Prostate gland (tissue), 2 donors: Measurements from ENCODE around the gene CSE1L. TPM values are rescaled to one million over a fixed set of nuclear protein-coding genes. Genes with fewer than 3 reads are reported as not detected.

Experiments used
- DNase-seq: peaks from one replicate; pipeline ENCODE4 v3.0.0-alpha.2; 2019; ENCODE audit warnings: low spot score
- H3K27ac ChIP-seq, 2 donors: fragments of 200-600 bp; sonication (generic); 2 replicates each; pipeline ENCODE4 v1.5.1; 2017 to 2019
- H3K27me3 ChIP-seq: fragments of 200-600 bp; sonication (generic); replicated peaks from 2 replicates; pipeline ENCODE4 v1.5.1; 2019; ENCODE audit not compliant: insufficient read depth
- H3K36me3 ChIP-seq, 2 donors: fragments of 200-600 bp; sonication (generic); 1 replicate in 1 of 2; 2 replicates in 1 of 2; pipeline versions ENCODE4 v1.5.1 to v1.8.1; 2017 to 2019
- H3K4me1 ChIP-seq: fragments of 200-600 bp; sonication (generic); replicated peaks from 2 replicates; pipeline ENCODE4 v1.5.1; 2019
- H3K4me3 ChIP-seq, 2 donors: fragments of 200-600 bp; sonication (generic); 2 replicates each; pipeline ENCODE4 v1.5.1; 2017 to 2019
- H3K9me3 ChIP-seq: fragments of 200-600 bp; sonication (generic); 2 replicates; pipeline ENCODE4 v1.5.1; 2017
- POLR2A ChIP-seq: fragments of 450-650 bp; IDR thresholded peaks from one replicate; pipeline ENCODE4 v1.6.1; 2016; ENCODE audit warnings: antibody characterized with exemption, mild to moderate bottlenecking
- POLR2AphosphoS5 ChIP-seq: sonication (generic); formaldehyde crosslinking; IDR thresholded peaks from one replicate; pipeline ENCODE4 v1.6.1; 2017; ENCODE audit warnings: antibody characterized with exemption
- WGBS: methylation state at CpG from one replicate; pipeline ENCODE4 v1.1.5; 2018; 5-methylcytosine and 5-hydroxymethylcytosine counted together
- intact Hi-C: fragments of 100-400 bp; cut with DNase I; formaldehyde crosslinking; loops from one replicate; pipeline ENCODE4 v1.14.2; 2022
- total RNA-seq, 2 donors: library from RNA; depleted of rRNA; stranded (reverse); fragments of >200 nt; gene quantifications; one replicate each; pipeline ENCODE4 v1.1.0, GENCODE V29; 2016
- TF ChIP-seq, protein P1 (sequence below), 4 experiments: fragments of 200-600 bp in 2 of 4; fragments of 450-650 bp in 2 of 4; sonication (generic) in 2 of 4; IDR thresholded peaks; 1 replicate in 3 of 4; 2 replicates in 1 of 4; pipeline ENCODE4 v1.5.1; 2016 to 2019; ENCODE audit warnings: antibody characterized with exemption in 4 of 4, mild to moderate bottlenecking in 2 of 4, moderate library complexity in 2 of 4

CSE1L gene
- total RNA-seq, 2 donors from 2014 or later, result 38.8 to 64.0 TPM

DNA sequence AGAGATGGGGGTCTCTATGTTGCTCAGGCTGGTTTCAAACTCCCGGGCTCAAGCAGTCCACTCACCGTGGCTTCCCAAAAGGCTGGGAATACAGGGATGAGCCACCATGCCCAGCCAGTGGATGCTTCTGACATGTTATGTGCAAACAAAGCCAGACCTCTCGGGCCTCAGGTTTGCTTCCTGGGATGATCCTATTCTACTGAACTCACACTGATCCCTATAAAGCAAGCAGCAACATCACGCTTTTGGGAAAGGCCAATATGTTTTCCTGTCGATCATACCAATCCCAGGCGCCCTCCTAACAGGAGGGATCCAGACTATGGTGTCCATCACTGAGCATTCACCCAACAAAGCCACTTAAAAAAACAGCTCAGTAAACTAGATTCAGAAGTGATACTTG lies 60.2 kb downstream of the CSE1L start:
- Histone ChIP-seq H3K27me3 (no peaks in the 10 kb centered on the region), H3K27ac (peak overlapping the region in 1 of 2 donors; percentile 44), H3K9me3 (no peaks in the 10 kb centered on the region), H3K36me3 (no peaks in the 10 kb centered on the region), H3K4me1 (peaks cover 4% of the 10 kb centered on the region), H3K4me3 (no peak overlapping the region)
- DNase-seq, result no peak
- 90% methylated on average over 6 of the region's 6 CpGs for WGBS
- intact Hi-C loops, result no loop called here
- TF ChIP-seq POLR2AphosphoS5, result no peak
- no peak for TF ChIP-seq POLR2A
- TF ChIP-seq, protein P1, sequence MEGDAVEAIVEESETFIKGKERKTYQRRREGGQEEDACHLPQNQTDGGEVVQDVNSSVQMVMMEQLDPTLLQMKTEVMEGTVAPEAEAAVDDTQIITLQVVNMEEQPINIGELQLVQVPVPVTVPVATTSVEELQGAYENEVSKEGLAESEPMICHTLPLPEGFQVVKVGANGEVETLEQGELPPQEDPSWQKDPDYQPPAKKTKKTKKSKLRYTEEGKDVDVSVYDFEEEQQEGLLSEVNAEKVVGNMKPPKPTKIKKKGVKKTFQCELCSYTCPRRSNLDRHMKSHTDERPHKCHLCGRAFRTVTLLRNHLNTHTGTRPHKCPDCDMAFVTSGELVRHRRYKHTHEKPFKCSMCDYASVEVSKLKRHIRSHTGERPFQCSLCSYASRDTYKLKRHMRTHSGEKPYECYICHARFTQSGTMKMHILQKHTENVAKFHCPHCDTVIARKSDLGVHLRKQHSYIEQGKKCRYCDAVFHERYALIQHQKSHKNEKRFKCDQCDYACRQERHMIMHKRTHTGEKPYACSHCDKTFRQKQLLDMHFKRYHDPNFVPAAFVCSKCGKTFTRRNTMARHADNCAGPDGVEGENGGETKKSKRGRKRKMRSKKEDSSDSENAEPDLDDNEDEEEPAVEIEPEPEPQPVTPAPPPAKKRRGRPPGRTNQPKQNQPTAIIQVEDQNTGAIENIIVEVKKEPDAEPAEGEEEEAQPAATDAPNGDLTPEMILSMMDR (IDR thresholded peaks at IDR 0.05), result no peak

DNA sequence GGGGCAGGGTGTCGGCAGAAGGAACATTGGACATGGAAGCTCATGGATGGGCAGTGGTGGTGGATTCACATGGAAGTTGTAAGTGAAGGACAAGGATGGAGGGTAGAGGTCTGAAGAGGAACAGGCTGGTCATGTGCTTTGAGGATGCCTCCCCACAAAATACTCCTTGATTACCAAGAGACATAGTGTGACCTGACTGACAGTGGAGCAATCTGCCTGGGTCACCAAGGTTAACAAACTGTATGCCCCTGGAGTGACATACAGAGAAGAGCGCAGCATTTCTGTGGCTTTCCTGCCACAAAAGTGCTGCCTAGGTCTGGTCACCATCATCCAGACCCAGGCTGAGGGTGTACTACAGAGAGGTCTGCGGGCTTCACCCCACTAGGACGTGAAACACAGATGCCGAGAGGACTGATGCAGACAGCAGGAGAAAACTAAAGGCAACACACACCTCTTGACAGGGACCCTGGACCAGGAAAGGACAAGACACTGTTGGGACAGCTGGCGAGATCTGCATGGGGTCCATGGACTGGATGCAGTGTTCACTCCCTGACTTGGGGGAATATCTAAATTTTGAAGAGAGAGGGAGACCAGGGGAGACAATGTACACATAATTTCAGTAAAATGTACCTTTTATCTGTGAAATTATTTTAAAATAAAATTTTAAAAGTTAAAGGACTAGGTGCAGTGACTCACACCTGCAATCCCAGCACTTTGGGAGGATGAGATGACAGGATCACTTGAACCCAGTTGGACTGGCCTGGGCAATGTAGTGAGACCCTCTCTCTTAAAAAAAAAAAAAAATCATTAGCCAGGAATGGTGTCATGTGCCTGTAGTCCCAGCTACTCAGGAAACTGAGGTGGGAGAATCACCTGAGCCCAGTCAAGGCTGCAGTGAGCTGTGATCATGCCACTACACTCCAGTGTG lies 64.9 kb downstream of the CSE1L start:
- Histone ChIP-seq H3K27ac (no peak overlapping the region), H3K4me1 (peaks cover under 1% of the 10 kb centered on the region), H3K27me3 (no peaks in the 10 kb centered on the region), H3K36me3 (no peaks in the 10 kb centered on the region), H3K4me3 (no peak overlapping the region), H3K9me3 (no peaks in the 10 kb centered on the region)
- no peak for DNase-seq
- 98% methylated on average over 6 of the region's 6 CpGs for WGBS
- intact Hi-C loops, result no loop called here
- TF ChIP-seq, protein P1 (IDR thresholded peaks at IDR 0.05), result no peak
- TF ChIP-seq POLR2AphosphoS5 (no peak), POLR2A (no peak)

DNA sequence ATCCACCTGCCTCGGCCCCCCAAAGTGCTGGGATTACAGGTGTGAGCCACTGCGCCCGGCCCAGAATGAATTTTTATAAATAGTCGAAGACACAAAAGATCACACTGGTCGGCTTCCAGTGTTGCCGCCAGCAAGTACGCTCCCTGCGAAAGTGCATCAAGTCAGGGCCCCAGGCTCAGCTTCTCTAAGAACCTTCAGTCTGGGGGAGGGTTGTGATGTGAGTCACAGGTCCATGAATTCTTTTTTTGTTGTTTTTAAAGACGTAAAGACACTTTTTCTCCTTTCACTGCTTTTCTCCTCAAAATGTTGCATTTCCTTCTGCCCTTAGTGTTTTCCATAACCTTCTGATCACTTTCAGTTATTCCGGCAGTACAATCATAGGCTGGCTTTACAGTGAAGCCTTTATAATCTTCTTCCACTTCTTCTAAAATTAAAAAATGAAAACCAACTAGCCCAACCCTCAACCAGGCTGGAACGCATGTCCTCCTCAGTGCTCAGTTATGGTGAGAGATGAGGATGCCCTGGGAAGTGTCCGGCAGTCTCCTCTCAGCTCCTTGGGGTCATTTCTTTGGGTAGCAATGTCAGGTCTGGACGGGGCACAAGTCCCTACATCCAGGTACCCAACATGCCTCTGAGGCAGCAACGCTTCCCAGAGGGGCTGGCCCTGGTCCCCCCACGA lies 66.6 kb downstream of the CSE1L start:
- Histone ChIP-seq H3K27me3 (no peaks in the 10 kb centered on the region), H3K4me3 (no peak overlapping the region), H3K9me3 (no peaks in the 10 kb centered on the region), H3K27ac (no peak overlapping the region), H3K36me3 (peaks cover 2 to 5% of the 10 kb centered on the region in 2 donors), H3K4me1 (no peaks in the 10 kb centered on the region)
- intact Hi-C loops, result no loop called here
- TF ChIP-seq POLR2A (no peak), POLR2AphosphoS5 (no peak)
- TF ChIP-seq, protein P1 (IDR thresholded peaks at IDR 0.05), result no peak
- no peak for DNase-seq
- WGBS, result 91% methylated on average over 15 of the region's 15 CpGs

DNA sequence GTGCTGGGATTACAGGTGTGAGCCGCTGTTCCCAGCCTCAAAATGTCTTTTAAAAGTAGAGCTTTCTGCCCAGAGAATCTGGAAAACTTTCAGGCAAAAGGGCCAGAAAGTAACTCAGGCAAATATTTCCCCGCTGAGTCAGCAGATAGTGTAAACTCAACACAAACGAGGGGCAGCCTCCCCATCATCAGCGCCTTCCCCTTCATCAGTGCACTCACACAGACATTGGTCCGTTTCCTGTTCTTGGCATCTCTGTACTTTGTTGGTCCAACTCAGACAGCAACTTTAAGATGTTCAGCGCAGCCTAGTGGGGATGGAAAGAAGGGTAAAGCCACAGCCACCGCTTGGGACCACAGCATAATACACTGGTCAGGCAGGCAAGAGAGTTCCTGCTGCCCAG lies 69.5 kb downstream of the CSE1L start:
- TF ChIP-seq POLR2AphosphoS5 (no peak), POLR2A (no peak)
- TF ChIP-seq, protein P1 (IDR thresholded peaks at IDR 0.05), result no peak
- WGBS, result 84% methylated on average over 7 of the region's 7 CpGs

More for the DNA sequence above, 69.5 kb downstream of the CSE1L start:
- peaks cover 9 to 17% of the 10 kb centered on the region in 2 donors for H3K36me3 ChIP-seq
- DNase-seq, result no peak
- no peaks in the 10 kb centered on the region for H3K9me3 ChIP-seq
- no peak overlapping the region for H3K27ac ChIP-seq
- no peaks in the 10 kb centered on the region for H3K4me1 ChIP-seq
- no peak overlapping the region for H3K4me3 ChIP-seq
- intact Hi-C loops, result no loop called here
- no peaks in the 10 kb centered on the region for H3K27me3 ChIP-seq
